GM18511 (cell line): ENCODE results near the gene NXN.
A peak's percentile ranks its signal among the peaks of the same experiment; 100 is the strongest.

Experiments used
- ATAC-seq: cut with Tn5 transposase; IDR thresholded peaks from one replicate; pipeline ENCODE4 v1.9.1; 2021; ENCODE audit warnings: mild to moderate bottlenecking, moderate library complexity; ENCODE audit not compliant: unreplicated experiment

The NXN gene

DNA sequence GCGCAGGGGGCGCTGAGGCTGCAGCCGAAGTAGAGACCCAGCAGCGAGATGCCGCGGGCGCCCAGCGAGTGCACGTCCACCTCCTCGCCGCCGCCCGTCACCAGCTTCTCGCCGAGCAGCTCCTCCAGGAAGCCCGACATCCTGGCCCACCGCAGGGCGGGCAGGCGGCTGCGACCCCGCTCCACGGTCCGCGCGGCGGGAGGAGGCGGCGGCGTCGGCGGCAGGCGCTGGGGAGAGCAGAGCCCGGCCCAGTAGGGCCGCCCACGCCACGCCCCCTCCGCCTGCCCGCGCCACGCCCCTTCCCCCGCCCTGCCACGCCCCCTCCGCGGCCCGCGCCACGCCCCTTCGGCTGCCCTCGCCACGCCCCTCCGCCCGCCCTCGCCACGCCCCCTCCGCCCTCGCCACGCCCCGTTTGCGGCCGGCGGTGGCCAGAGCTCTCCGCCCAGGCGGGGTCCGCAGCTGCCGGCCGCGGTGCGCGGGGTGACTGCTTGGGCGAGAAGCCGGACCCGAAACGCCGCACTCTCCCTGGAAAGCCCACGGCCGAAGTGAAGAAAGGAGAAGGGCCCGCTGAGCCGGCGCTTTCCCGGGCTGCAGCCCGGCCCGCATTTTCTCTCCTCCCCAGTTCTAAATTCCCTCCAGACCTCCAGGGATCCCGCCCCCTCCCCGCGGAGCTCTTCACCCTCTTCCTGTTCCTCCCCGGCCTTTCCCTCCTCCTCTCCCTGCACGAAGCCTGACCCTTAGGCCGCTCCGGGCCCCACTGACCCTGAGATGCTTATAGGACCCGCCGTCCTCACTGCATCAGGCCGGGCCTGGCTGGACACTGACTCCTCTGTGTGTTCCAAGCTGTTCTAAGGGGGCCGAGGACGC is at the start of gene NXN:
TSS of gene NXN (minus strand) at position 238 of the 867 bp plus-strand sequence.
- ATAC-seq = peak; percentile 73

DNA sequence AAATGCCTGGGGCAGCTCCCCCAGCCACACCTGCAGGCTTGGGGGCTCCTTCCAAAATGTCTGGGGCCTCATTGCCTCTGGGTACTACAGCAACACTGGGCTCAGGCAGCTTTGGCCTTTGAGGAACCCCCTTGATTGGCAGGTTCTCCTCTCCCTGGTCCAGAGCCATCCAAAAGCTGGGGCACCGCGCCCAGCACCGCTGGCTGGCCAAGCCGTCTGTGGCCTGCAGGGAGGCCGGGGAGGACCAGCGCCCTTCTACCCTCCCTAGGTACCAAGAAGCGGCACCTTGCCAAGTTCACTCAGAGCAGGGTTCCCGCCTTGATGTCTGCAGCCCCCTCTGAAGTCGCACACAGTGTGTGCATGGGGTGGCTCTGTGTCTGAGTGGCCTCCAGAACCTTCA is 47.5 kb upstream of the NXN start:
- ATAC-seq = no peak

DNA sequence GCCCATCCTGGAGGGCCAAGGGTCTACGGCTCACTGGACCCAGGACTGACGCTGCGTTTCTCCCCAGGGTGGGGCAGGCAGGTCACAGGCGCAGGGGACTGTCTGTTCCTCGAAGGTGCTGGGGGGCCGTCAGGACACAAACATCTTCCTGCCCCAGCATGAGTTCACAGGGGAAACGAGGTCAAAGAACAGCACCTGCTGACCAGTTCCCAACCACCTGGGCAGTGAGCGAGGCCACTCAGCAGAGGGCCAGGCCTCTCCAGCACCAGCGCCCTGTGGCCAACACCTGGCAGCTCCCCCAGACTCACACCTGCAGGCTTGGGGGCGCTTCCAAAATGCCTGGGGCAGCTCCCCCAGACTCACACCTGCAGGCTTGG is 47.0 kb upstream of the NXN start:
- no peak for ATAC-seq

DNA sequence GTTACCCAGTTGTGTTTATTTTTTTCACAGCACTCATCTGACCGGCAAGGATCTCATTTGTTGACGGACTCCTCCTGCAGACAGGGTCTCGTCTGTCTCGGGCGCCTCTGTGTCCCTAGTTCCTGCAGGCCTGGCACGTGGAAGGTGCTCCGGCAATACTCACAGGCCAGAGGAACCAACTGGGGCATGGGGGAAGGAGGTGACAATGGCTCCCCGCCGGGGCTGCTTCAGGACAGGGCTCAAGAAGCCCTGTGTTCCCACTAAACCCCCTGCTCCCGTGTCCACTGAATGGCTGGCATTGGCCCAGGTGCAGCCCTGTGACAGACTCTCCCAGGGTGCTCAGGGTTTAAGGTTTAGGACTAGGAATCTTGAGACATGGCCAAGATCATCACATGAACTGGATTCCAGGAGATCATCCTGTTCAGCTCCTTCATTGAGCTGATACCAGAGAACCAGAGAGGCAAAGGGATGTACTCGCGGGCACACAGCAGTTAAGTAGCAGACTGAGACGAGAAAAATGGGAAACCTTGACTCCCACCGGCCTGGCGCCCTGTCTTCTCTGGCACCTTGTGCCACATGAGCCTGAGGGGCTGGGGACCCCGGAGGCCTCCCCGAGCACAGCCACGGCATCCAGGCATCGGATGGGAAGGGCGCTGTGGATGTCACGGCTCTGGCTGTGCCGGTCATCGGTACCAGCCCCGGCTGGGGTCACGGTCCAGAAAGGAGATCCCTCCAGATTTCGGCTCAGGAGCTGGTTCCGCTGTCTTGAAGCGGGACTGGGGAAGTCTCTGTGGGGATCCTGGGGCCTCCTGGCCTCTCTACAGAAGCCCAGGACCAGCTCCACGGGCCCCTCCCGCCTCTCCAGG is 46.4 kb upstream of the NXN start:
- ATAC-seq = no peak

DNA sequence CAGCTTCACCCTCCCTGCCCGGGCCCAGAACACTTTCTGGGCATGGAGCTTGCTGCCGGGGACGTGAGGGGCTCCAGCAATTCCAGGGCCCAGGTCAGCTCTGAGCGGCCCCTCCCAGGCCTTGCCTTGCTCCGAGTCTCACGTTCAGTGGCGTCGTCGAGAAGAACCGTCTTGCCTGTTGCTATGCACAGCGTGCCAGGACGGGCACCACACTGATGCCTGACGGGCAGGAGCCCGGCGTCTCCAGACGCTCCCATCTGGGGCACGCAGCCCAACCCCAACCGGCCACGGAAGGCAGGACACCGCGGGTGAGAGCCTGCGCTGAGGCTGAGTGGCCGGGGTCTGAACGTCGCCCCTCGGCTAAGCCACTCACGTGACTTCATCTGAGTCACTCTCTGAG is 44.5 kb upstream of the NXN start:
- ATAC-seq = no peak

DNA sequence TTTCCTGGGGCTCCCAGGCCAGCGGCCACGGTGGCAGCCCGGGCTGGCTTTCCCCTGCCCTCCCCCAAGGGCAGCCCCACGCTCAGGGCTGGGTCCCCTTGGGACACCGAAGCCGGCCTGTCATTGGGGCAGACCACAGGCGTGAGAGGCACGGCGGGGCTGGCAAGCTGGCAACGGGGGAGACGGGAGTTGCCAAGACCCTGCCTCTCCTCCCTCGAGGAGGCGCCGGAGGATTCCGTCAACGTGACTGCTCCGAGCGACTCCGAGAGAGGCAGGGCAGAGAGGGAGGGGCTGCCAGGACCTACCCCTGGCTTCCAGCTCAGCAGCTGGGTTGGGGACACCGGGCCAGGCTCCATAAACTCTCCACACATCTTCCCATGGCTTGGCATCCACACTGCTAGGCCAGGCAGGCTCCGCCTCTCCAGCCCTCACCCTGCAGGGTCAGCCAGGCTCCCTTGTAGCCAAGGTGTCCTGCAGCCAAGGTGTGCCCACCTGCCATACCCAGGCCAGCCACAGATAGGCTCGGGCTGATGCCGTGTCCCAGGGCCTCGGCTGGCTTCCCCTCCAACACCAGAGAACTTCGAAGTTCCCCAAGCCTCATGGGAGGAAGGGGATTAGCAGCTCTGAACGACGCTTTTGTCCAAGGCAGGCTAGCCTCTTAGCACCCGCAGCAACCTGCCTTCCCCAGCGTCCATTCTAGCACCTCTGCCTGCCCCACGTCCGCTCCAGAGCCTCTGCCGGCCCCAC is 42.9 kb upstream of the NXN start:
- no peak for ATAC-seq

DNA sequence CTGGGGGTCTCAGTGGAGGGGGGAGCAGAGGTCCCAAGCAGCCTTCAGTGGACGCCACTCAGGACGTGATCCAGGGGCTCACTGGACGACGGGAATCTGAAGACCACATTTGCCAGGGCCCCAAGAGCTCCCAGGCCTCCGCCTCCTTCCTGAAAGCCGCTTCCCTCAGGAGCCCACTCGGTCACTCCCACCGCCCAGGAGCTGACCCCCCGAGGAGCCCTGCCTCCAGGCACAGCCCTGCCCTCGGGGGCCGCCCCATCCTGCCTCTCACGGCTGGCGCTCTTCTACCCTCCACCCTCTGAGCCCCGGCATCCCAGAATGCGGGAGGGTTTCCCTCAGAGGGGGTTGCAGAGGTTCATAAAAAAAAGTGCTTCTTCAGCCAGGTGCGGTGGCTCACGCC is 41.6 kb upstream of the NXN start:
- no peak for ATAC-seq

DNA sequence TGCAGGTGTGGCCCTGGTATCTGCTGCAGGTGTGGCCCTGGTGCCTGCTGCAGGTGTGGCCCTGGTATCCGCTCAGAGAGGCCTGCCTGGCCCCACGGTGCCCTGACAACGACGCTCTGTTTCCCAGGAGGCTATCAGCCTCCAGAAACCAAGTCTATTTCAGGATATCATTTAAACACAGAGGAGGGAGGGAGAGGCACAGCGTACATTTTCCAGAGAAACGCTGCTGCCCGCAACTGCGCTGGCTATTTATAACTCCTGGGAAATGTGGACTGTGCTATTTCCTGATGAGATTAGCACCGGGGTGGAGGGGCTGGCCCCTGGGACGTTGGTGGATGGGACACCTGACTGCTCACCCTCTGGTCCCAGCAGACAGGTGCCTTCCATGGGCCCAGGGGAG is 39.9 kb upstream of the NXN start:
- ATAC-seq = no peak

DNA sequence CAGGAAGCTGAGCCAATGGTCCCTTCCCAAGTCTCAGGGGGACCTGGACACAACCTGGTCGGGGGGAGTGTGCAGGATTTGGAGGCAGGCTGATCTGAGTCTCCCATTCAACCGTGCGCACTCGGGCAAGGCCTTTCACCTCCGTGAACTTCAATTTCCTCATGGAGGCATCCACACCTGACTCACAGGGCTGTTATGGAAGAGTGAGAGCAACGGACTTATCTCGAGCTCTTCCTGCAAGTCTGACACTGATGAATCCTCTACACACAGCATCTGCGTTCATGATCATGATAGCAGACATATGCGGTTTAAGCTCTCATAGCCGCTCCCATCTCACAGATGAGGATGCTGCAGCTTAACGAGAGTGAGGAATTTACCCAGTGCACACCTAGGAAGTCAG is 39.0 kb upstream of the NXN start:
- ATAC-seq = no peak

DNA sequence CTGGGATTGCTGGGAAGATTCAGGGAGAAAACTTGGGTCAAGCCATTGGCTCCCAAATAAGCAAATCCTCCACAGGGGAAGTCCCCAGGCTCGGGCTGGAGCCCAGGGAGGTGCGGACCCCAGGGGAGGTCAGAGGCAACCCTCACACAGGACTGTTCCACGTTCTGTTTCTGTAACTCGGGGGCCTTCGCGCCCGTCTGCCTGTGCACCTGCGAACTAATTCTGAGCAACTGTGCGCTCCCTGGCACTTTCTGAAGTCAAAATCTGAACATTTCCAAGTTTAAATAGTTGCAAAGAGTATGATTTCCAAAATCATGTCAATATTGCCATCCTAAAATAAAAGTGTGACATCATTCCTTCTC is 34.1 kb upstream of the NXN start:
- ATAC-seq = no peak

DNA sequence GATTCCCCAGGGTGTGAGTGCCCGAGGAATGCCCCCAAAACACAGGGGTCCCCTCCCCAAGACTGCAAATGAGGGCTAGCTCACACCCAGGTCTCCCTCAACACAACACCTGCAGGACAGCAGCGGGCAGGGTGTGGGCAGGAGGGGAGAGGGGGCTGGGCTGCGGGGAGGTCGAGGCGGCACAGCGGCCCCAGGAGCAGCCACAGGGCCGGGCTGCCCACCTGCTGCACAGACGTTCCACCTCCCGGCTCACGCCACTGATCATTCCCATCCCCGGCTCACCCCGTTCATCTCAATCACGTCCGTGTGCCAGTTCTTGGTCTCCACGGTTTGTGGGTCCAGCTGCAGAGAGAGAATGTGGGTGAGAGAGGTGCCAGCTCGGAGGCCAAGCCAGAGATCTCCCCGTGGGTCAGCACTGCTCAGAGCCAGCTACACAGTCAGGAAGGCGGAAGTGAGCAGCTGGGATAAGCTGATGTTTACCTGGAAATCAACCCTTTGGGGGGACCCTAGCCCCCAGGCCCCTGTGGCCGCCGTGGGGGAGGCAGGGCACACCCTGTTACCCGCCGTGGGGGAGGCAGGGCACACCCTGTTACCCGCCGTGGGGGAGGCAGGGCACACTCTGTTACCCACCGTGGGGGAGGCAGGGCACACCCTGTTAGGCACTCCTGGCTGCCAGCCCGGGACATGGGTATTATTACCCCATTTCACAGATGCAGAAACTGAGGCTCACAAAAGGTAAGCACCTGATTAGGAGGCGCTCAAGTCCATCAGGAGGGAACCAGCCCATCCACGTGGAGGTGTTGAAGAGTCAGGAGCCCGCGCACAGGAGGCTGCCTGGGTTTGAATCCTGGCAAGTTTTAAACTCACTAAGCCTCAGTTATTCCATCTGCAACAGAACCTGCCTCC is 33.5 kb upstream of the NXN start:
- ATAC-seq = no peak

DNA sequence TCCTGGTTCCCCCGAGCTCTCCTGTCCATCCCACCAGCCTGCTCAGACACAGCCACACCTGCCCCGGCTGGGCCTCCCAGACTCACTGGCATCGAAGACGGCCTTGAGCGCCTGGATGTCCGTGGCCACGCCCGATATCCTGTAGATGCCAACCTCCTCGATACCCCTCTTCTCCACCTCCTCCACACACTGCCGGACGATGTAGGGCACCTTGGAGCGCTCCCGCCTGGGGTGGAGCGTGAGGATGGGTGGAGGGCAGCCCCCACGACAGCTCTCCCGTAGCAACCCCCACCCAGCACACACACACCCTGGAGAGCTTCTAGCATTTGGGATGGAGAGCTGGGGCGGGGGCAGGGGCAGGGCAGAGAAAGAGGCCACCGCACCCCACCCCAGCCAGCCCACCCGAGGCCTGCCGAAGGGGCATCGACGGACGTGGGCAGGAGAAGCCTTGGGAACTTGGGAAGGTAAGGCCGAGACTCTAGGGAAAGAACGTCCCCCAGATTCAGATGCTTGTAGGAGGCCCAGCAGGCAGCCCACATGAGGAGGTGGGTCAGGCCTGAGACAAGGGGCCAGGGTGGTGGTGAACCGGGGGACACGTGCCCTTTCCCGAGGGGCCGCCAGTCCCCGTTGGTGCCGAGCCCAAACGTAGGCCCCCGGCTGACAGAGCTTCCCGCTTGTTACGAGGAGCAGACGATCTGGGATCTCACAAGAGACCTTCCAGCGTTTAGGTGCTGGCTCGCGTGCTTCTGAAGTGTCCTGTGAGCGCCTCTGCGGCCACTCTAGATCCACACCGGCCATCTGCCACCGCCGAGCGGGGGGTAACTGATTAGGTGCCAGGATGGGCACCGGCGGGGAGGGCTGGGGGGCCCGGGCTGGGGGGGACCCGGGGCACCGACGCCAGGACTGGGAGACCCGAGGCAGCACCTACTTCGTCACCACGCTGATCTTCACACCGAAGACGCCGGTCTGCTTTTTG is 32.5 kb upstream of the NXN start:
- no peak for ATAC-seq

DNA sequence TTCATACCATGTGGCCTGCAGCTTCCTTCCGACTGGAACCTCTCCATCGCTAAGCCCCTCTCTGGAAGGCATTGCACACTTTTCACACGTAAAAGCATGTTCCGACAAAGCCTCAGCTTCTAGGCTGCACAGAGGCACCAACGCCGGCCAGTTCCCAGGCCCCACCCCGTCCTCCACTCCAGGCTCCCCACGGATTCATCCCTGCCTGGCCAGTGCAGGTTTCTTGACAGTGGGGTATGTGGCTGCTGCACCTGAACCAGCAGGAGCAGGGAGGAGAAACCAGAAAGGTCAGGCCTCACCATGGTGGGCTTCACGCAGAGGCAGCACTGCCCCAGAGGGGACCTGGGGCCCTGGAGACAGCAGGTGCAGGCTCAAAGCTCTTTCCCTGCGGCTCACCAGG is 31.6 kb upstream of the NXN start:
- ATAC-seq = no peak

DNA sequence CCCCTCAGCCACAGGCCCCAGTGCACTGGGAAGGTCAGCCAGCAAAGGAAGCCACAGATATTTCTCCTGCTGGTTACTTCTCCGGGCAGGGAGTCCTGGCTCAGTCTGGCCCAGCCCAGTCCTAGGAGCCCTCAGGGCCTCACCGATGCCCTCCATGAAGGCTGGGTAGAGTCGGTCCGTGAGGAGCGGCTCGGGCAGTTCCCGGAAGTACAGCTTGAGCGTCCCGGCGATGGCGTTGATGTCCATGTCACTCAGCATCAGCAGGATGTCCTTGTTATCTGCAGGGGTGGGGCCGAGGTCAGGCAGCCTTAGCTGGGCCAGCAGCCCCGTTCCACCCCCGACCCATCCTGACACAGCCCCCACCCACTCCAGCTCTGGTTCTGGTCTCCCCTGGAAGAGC is 31.0 kb upstream of the NXN start:
- no peak for ATAC-seq

DNA sequence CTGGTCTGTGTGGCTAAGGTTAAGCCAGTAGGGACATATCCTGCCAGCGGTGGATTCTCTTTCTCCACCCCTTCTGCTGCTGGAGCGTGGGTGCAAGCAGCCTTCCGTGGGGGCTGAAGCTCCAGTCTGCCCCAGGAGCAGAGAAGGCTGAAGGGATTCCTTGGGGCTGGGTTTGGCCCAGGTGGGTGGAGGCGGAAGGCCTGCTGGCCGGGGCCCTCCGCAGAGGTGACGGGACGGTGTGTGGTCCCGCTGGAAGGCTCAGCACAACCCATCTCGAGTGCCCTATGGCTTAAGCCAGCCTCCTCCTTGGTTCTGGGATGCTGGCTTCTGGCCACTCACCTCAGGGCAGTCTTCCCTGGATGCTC is 30.5 kb upstream of the NXN start:
- no peak for ATAC-seq

DNA sequence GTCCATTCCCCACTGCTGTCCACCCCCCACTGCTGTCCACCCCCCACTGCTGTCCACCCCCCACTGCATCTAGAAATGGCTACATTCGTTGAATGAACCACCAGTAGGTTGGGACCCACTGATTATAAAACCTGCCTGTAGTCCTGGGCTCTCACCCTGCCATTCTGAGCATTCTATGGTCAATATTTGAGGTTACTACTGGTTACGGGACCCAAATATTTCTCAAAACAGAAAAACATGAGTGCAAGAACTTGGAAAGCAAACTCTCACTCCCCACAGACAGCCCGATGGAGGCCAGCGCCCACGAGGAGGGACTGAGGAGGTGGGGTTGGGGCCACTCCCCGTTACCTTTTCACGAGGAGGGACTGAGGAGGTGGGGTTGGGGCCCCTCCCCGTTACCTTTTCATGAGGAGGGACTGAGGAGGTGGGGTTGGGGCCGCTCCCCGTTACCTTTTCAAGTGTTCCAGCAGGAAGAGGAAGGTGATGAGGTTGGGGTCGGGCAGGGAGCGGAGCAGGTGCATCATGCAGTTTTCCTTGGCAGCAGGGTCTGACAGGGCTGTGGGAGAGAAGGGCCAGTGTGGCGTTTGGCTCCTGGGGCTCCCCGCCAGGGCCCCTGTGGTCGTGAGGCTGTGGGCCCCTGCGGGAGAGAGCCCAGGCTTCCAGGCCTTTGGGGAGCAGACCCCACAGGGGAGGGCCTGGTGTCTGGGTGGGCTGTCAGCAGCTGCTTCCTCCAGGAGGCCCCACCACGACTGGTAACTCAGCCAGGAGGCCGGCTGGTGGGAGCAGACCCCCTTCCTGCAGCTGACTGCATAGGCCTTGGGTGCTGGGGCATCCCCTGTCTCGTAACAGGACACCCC is 29.9 kb upstream of the NXN start:
- ATAC-seq = no peak

DNA sequence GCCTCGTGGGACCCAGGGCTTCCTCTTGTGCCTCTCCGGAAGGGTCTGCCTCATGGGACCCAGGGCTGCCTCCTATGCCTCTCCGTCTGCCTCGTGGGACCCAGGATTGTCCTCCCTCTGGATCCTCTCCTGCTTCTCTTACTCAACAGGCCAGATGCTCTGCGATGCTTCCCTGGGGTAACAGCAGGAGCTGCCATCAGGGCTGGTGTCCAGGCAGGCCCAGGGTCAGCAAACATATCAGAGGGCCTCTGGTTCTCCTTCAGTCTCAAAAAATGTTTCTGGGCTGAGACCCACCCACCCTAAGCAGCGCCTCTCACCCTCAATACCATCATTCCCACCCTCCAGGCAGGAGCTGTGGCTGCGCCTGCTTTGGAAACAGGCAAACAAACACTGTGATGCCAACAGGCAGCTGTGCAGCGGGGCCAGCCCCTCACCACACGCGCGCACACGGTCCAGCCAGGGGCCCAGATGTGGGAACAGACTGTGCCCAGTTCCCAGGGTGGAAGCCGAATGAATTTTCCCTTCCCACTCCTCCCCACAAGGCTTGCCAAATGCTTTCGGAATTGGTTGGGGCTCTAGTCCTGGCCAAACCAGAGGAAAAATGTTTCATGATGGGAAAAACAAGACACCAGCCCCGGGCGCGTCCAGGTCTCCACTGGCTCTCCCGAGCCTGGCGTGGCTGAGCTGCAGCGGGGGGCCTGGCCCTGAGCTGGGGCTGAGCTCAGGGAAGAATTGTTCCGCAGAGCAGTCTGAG is 28.6 kb upstream of the NXN start:
- no peak for ATAC-seq
